Ovary (tissue), 9 donors: ENCODE data around the gene U2SURP. TPM values are rescaled to one million over a fixed set of nuclear protein-coding genes. Genes with fewer than 3 reads are reported as not detected.

Experiments used
- DNase-seq, 5 donors: peaks; one replicate each; pipeline ENCODE4 v3.0.0-alpha.2; 2019 to 2020
- H3K27ac ChIP-seq, 2 donors: fragments of 200-600 bp; one replicate each; pipeline versions ENCODE4 v1.5.1 to v1.8.0; 2019 to 2022
- H3K27me3 ChIP-seq: fragments of 200-600 bp; one replicate; pipeline ENCODE4 v1.8.0; 2022
- H3K36me3 ChIP-seq: fragments of 200-600 bp; sonication (generic); one replicate; pipeline ENCODE4 v1.5.1; 2019
- H3K4me1 ChIP-seq: one replicate; pipeline ENCODE4 v1.8.1; 2013; ENCODE audit warnings: mild to moderate bottlenecking, moderate library complexity; ENCODE audit not compliant: insufficient read depth
- H3K4me3 ChIP-seq: fragments of 200-600 bp; sonication (generic); one replicate; pipeline ENCODE4 v1.5.1; 2017
- H3K9me3 ChIP-seq, 2 donors: fragments of 200-600 bp in 1 of 2; sonication (generic) in 1 of 2; one replicate each; pipeline versions ENCODE4 v1.5.1 to v1.8.1; 2013 to 2019; ENCODE audit warnings: mild to moderate bottlenecking in 1 of 2, moderate library complexity in 1 of 2
- CTCF ChIP-seq, 3 donors: fragments of 450-650 bp in 2 of 3; fragments of 200-600 bp in 1 of 3; IDR thresholded peaks; one replicate each; pipeline versions ENCODE4 v1.5.1 to v1.8.0; 2016 to 2022; ENCODE audit warnings: antibody characterized with exemption in 3 of 3, mild to moderate bottlenecking in 1 of 3
- EP300 ChIP-seq: sonication (generic); formaldehyde crosslinking; IDR thresholded peaks from one replicate; pipeline ENCODE4 v1.6.1; 2017; ENCODE audit warnings: antibody characterized with exemption
- POLR2A ChIP-seq: fragments of 450-650 bp; IDR thresholded peaks from one replicate; pipeline ENCODE4 v1.6.1; 2017; ENCODE audit warnings: antibody characterized with exemption, mild to moderate bottlenecking, moderate library complexity
- WGBS, 3 donors: extraction: QIAGEN DNeasy Blood & Tissue Kit in 1 of 3; methylation state at CpG; one replicate each; pipeline versions ENCODE4 v1.1.5 to v1.1.7; 2013 to 2017; 5-methylcytosine and 5-hydroxymethylcytosine counted together
- intact Hi-C, 4 donors: fragments of 100-400 bp; cut with DNase I; formaldehyde crosslinking; loops; one replicate each; pipeline versions ENCODE4 v1.11.0 to v1.15.1; 2022 to 2023
- polyA plus RNA-seq, 2 donors: library from polyadenylated mRNA; stranded (reverse); fragments of 200-250 nt in 1 of 2; fragments of 350-450 nt in 1 of 2; fragmentation: Illumina TruSeq in 1 of 2; extraction: RNeasy Lipid Tissue Mini Kit (QIAGEN cat#74804) in 1 of 2; gene quantifications; one replicate each; pipeline ENCODE4 v1.2.3, GENCODE V29; 2013 to 2014
- small RNA-seq: library from RNA; depleted of rRNA; stranded (forward); fragments of <200 nt; gene quantifications from one replicate; pipeline ENCODE3, GENCODE V24; 2016
- total RNA-seq, 7 donors: library from RNA; depleted of rRNA in 2 of 7; stranded (reverse); fragments of >200 nt in 2 of 7; fragmentation: NEBNext Ultra II Directional in 3 of 7; extraction: Animal tissue kit (Norgen Biotek cat#: 25700) in 3 of 7; gene quantifications; one replicate each; pipeline versions ENCODE4 v1.1.0 to v1.2.4, GENCODE V29; 2016 to 2023
- donor health status: DM: no; HTN: no; CAD: no; lungs with moderate emphysema.
- donor health status: DM: no; HTN: no; CAD: no.
- donor health status: Bipolar disorder and iron deficiency.
- donor health status: DM: yes; HTN: yes; CAD: no.
- donor health status: DM: no; HTN: no; CAD: no.
- donor health status: DM: yes; HTN: yes; CAD: no.

Gene U2SURP
- total and polyA plus RNA-seq, 9 donors = 32.3 to 117 (median 92.5) TPM

GRCh38 chr3:143105170-143105569 lies 103.8 kb downstream of the U2SURP start:
- Histone ChIP-seq H3K4me3 (no peak overlapping the region), H3K36me3 (no peaks in the 10 kb centered on the region), H3K4me1 (no peaks in the 10 kb centered on the region), H3K27me3 (no peaks in the 10 kb centered on the region), H3K27ac (no peak overlapping the region), H3K9me3 (peaks cover 0 to 8% of the 10 kb centered on the region in 2 donors)
- intact Hi-C loops = no loop called here
- DNase-seq = no peak
- WGBS, 3 donors = 82 to 94% (median 84%) methylated on average over 5 of the region's 5 CpGs
- TF ChIP-seq CTCF (IDR thresholded peaks at IDR 0.05) = no peak
- no peak for TF ChIP-seq POLR2A
- TF ChIP-seq EP300 = no peak

DNA sequence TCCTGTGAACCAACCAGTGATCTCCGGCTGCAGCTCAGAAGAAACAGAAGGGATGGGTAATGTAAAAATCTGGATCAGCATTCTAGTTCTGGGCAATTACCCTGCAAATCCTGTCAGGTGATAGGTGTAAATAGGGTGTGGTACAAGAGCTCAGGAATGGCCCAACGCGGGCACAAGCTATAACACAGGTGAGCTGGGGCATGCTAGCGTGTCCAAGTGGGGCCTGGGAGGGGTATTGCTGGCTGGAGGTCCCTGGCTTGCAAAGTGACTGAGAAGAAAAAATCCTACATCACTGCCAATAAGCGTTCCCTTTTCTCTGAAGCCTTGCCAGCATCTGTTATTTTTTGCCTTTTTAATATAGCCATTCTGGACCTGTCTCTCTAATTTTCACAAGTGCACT lies 108.5 kb downstream of the U2SURP start:
- H3K4me3 ChIP-seq = no peak overlapping the region

More for the DNA sequence above, 108.5 kb downstream of the U2SURP start:
- Histone ChIP-seq H3K27me3 (no peaks in the 10 kb centered on the region), H3K9me3 (peaks cover 0 to 5% of the 10 kb centered on the region in 2 donors), H3K27ac (no peak overlapping the region), H3K4me1 (no peaks in the 10 kb centered on the region), H3K36me3 (no peaks in the 10 kb centered on the region)
- TF ChIP-seq CTCF (IDR thresholded peaks at IDR 0.05) (no peak), POLR2A (no peak), EP300 (no peak)
- WGBS, 3 donors = 69 to 77% (median 75%) methylated on average over 5 of the region's 5 CpGs
- intact Hi-C loops = no loop called here
- DNase-seq = no peak

Small RNA genes lying within 50 kb of the gene (small RNA-seq; reads per million reads assigned to genes)
- gene AC021074.2 = not detected

Other genes with a start within 250 kb of the U2SURP start
- 1 to 10 TPM; 1.5 to 4.9 (median 3.6) TPM for gene PCOLCE2, start 112.5 kb upstream of the U2SURP start, total RNA-seq
- 10 to 100 TPM in 1 of 2 donors, 1 to 10 TPM in 1; 3.2 to 47.9 TPM for gene PCOLCE2, start 112.5 kb upstream of the U2SURP start, polyA plus RNA-seq
- gene PAQR9, start 37.9 kb upstream of the U2SURP start, total RNA-seq = under 1 TPM in 1 of 7 donors, not detected in 6; 0.08 TPM
- gene PAQR9, start 37.9 kb upstream of the U2SURP start, polyA plus RNA-seq = under 1 TPM; 0.04 to 0.07 TPM
- gene CHST2, start 118.2 kb downstream of the U2SURP start, total RNA-seq = 1 to 10 TPM; 1.2 to 6.3 (median 4.5) TPM
- 1 to 10 TPM; 5.8 to 8.0 TPM for gene CHST2, start 118.2 kb downstream of the U2SURP start, polyA plus RNA-seq